Measurements from ENCODE around the gene KRTAP4-5.
"Not testable (repeated sequence)": the region's sequence is repeated elsewhere in the genome, so short reads cannot be mapped to it uniquely, and the experiment has no call there.

- not testable (repeated sequence) for TF ChIP-seq CTCF, POLR2A (IDR thresholded peaks at IDR 0.05)
These were observed 44.3 kb downstream of the KRTAP4-5 start, which contains the start of gene KRTAP4-9 for GRCh38 chr17:41105347-41105746.

All from lower leg skin (tissue), 3 donors.